ENCODE measurements around the gene ASNSD1. TPM values are rescaled to one million over a fixed set of nuclear protein-coding genes. Genes with fewer than 3 reads are reported as not detected.
A peak's percentile ranks its signal among the peaks of the same experiment; 100 is the strongest.
"Not testable (repeated sequence)": the region's sequence is repeated elsewhere in the genome, so short reads cannot be mapped to it uniquely, and the experiment has no call there.

Gene ASNSD1
- total RNA-seq, 4 donors from 2014 or later, result 42.6 to 66.6 (median 53.4) TPM

DNA sequence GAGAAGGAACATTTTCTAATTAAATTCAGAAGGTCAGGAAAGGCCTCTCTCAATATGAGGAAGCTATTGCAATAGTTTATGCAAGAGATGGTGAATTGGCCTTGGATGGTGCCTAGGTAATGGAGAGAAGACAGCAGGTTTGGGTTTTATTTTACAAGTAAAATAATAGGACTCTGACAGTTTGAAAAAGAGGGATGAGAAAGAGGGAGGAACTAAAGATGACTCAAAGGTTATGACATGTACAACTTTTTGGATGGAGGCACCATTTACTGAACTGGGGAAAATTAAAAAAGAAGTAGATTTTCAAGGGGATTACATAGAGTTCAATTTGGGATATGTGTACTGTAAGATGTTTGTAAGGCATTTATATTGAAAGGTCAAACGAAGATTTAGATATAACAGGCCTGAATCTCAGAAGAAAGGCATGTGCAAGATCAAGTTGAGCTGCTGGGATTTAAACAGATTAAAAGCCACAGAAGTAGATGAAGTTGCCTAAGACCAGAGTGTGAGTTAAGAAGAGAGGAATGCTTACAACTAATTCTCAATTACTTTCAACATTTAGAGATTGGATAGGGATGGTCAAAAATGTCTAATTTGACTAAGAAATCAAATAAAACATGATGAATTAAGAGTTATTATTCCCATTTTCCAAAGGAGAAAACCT is 12.3 kb upstream of the ASNSD1 start:
- TF ChIP-seq EP300 (IDR thresholded peaks at IDR 0.05), result no peak
- TF ChIP-seq, protein P1, sequence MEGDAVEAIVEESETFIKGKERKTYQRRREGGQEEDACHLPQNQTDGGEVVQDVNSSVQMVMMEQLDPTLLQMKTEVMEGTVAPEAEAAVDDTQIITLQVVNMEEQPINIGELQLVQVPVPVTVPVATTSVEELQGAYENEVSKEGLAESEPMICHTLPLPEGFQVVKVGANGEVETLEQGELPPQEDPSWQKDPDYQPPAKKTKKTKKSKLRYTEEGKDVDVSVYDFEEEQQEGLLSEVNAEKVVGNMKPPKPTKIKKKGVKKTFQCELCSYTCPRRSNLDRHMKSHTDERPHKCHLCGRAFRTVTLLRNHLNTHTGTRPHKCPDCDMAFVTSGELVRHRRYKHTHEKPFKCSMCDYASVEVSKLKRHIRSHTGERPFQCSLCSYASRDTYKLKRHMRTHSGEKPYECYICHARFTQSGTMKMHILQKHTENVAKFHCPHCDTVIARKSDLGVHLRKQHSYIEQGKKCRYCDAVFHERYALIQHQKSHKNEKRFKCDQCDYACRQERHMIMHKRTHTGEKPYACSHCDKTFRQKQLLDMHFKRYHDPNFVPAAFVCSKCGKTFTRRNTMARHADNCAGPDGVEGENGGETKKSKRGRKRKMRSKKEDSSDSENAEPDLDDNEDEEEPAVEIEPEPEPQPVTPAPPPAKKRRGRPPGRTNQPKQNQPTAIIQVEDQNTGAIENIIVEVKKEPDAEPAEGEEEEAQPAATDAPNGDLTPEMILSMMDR (IDR thresholded peaks at IDR 0.05), result no peak
- no peak for TF ChIP-seq POLR2A (IDR thresholded peaks at IDR 0.05)
- no peaks in the 10 kb centered on the region for H3K9me3 ChIP-seq
- no peak overlapping the region for H3K4me3 ChIP-seq
- H3K4me1 ChIP-seq, result no peaks in the 10 kb centered on the region
- no peak for DNase-seq (ENCODE audit: low spot score in 2 of 2)
- no peak overlapping the region for H3K27ac ChIP-seq
- 82 to 86% methylated on average over 1 of the region's 1 CpG for WGBS, 2 donors
- no peaks in the 10 kb centered on the region for H3K27me3 ChIP-seq
- H3K36me3 ChIP-seq, result no peaks in the 10 kb centered on the region

DNA sequence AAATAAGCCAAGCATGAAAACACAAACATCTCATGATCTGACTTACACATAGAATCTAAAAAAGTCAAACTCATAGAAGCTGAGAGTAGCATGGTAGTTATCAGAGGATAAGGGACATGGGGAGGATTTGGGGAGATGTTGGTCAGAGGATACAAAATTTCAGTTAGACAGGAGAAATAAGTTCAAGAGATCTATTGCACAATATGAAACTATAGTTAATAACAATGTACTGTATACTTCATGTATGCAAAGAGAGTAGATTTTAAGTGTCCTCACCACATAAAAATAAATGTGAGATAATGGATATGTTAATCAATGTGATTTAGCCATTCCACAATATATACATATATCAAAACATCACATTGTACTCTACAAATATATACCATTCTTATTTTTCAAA is 10.0 kb upstream of the ASNSD1 start:
- Histone ChIP-seq H3K27me3 (no peaks in the 10 kb centered on the region), H3K9me3 (no peaks in the 10 kb centered on the region), H3K4me1 (no peaks in the 10 kb centered on the region), H3K36me3 (no peaks in the 10 kb centered on the region), H3K4me3 (no peak overlapping the region), H3K27ac (no peak overlapping the region)
- TF ChIP-seq, protein P1 (IDR thresholded peaks at IDR 0.05), result no peak
- TF ChIP-seq EP300 (IDR thresholded peaks at IDR 0.05) (no peak), POLR2A (IDR thresholded peaks at IDR 0.05) (no peak)
- DNase-seq (ENCODE audit: low spot score in 2 of 2), result no peak

DNA sequence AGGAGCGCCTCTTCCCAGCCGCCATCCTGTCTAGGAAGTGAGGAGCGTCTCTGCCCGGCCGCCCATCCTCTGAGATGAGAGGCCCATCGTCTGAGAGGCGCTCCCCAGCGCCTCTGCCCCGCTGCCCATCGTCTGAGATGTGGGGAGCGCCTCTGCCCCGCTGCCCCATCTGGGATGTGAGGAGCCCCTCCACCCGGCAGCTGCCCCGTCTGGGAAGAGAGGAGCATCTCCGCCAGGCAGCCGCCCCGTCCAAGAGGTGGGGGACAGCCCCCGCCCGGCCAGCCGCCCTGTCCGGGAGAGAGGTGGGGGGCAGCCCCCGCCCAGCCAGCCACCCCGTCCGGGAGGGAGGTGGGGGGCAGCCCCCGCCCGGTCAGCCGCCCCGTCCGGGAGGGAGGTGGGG is 7.8 kb upstream of the ASNSD1 start:
- H3K9me3 ChIP-seq; H3K4me3 ChIP-seq; DNase-seq (ENCODE audit: low spot score in 2 of 2); H3K4me1 ChIP-seq; H3K27ac ChIP-seq; H3K27me3 ChIP-seq; H3K36me3 ChIP-seq: not testable (repeated sequence)
- 96 to 99% methylated on average over 9 to 23 of the region's 29 CpGs for WGBS, 2 donors

DNA sequence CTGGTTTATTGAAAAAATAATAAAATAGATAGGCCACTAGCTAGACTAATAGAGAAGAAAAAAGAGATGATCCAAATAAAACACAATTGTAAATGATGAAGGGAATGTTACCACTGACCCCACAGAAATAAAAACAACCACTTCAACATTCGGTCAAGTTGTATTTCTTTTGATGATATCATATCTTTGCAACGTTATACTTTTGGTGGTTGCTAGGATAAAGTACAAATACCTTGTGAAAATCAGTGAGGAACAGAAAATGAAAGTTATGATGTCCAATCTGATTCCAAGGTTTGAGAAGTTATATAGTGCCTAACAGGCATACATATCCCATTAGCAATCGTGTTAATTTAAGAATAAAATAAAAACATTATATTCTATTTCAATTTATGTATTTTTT is 6.6 kb upstream of the ASNSD1 start:
- DNase-seq (ENCODE audit: low spot score in 2 of 2), result no peak
- H3K4me1 ChIP-seq, result peaks cover 0 to 3% (median 0%) of the 10 kb centered on the region in 4 donors
- TF ChIP-seq POLR2A (IDR thresholded peaks at IDR 0.05) (no peak), EP300 (IDR thresholded peaks at IDR 0.05) (no peak)
- TF ChIP-seq, protein P1 (IDR thresholded peaks at IDR 0.05), result no peak
- no peaks in the 10 kb centered on the region for H3K36me3 ChIP-seq
- H3K4me3 ChIP-seq, result no peak overlapping the region
- WGBS, 2 donors, result 45 to 52% methylated on average over 3 of the region's 3 CpGs
- no peaks in the 10 kb centered on the region for H3K27me3 ChIP-seq
- H3K9me3 ChIP-seq, result no peaks in the 10 kb centered on the region
- no peak overlapping the region for H3K27ac ChIP-seq

DNA sequence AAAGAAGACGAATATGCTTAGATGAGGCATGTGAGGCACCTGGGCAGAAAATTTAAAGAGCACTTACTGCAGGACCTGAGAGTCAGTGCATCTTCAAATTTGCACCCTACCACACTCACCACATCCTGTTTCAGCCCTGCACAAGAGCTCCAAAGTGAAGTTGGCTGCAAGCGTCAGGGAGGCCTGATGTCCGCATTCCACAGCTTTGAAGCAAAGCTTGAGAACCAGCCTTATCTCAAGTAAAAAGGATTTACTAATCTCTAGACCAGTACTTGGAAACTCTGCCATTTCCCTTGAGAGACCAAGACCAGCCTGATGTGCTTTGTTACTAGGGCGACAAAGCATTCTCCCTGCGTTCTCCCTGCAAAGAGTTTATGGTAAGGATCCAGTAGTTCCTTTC is 3.4 kb upstream of the ASNSD1 start:
- WGBS, 2 donors, result 61 to 69% methylated on average over 5 of the region's 5 CpGs
- Histone ChIP-seq H3K27me3 (no peaks in the 10 kb centered on the region), H3K4me1 (peaks cover 0 to 13% (median 7%) of the 10 kb centered on the region in 4 donors), H3K36me3 (no peaks in the 10 kb centered on the region), H3K4me3 (no peak overlapping the region), H3K27ac (peak overlapping the region in 1 of 4 donors; percentile 21), H3K9me3 (no peaks in the 10 kb centered on the region)
- DNase-seq (ENCODE audit: low spot score in 2 of 2), result no peak
- TF ChIP-seq EP300 (IDR thresholded peaks at IDR 0.05) (no peak), POLR2A (IDR thresholded peaks at IDR 0.05) (no peak)
- TF ChIP-seq, protein P1 (IDR thresholded peaks at IDR 0.05), result no peak

Data from tibial nerve (tissue), 4 donors.